GM12878 (cell line): ENCODE measurements around the gene SLC25A44. TPM values are rescaled to one million over a fixed set of nuclear protein-coding genes. Genes with fewer than 3 reads are reported as not detected.

Experiments used
- ATF2 ChIP-seq: IDR thresholded peaks from 2 replicates; pipeline ENCODE4 v1.6.1; 2012; ENCODE audit warnings: low read length, inconsistent platforms
- BRCA1 ChIP-seq: IDR thresholded peaks from 2 replicates; pipeline ENCODE4 v1.6.1; 2011; ENCODE audit warnings: low read depth, low read length, improper control_type of control experiment
- CHD1 ChIP-seq: IDR thresholded peaks from 2 replicates; pipeline ENCODE4 v1.6.1; 2012; ENCODE audit warnings: low read depth, low read length, improper control_type of control experiment
- CHD2 ChIP-seq: IDR thresholded peaks from 2 replicates; pipeline ENCODE4 v1.6.1; 2011; ENCODE audit warnings: low read depth, low read length, improper control_type of control experiment, borderline replicate concordance
- CREB1 ChIP-seq: IDR thresholded peaks from 2 replicates; pipeline ENCODE4 v1.6.1; 2012; ENCODE audit warnings: low read depth, mild to moderate bottlenecking, inconsistent platforms
- CREM ChIP-seq: IDR thresholded peaks from 2 replicates; pipeline ENCODE4 v1.6.1; 2014; ENCODE audit warnings: antibody characterized with exemption, low read depth
- EED ChIP-seq: sonication (generic); IDR thresholded peaks from 2 replicates; pipeline ENCODE4 v1.6.1; 2016; ENCODE audit warnings: antibody characterized with exemption, low read depth
- FOXM1 ChIP-seq: IDR thresholded peaks from 2 replicates; pipeline ENCODE4 v1.6.1; 2012; ENCODE audit warnings: low read depth, mild to moderate bottlenecking, inconsistent platforms, low read length, moderate library complexity
- IRF4 ChIP-seq: IDR thresholded peaks from 2 replicates; pipeline ENCODE4 v1.6.1; 2011; ENCODE audit warnings: low read depth, low read length
- MLLT1 ChIP-seq: fragments of 450-650 bp; IDR thresholded peaks from 2 replicates; pipeline ENCODE4 v1.6.1; 2016; ENCODE audit warnings: mild to moderate bottlenecking
- MTA2 ChIP-seq: fragments of 450-650 bp; IDR thresholded peaks from 2 replicates; pipeline ENCODE4 v1.6.1; 2016; ENCODE audit warnings: low read depth, mild to moderate bottlenecking, moderate library complexity
- MXI1 ChIP-seq: fragments of 150-350 bp; IDR thresholded peaks from 2 replicates; pipeline ENCODE4 v1.6.1; 2011; ENCODE audit warnings: low read depth, mild to moderate bottlenecking, inconsistent platforms, low read length, improper control_type of control experiment
- NR2F1 ChIP-seq: fragments of 450-650 bp; conservative IDR thresholded peaks from 2 replicates; pipeline ENCODE4 v1.6.1; 2017; ENCODE audit warnings: mild to moderate bottlenecking
- POU2F2 ChIP-seq: IDR thresholded peaks from 3 replicates; pipeline ENCODE4 v1.6.1; 2011; ENCODE audit warnings: low read depth, mild to moderate bottlenecking, low read length, borderline replicate concordance
- RAD21 ChIP-seq: IDR thresholded peaks from 2 replicates; pipeline ENCODE4 v1.6.1; 2011; ENCODE audit warnings: mild to moderate bottlenecking, low read depth, low read length, moderate library complexity; ENCODE audit not compliant: insufficient read depth
- REST ChIP-seq: IDR thresholded peaks from 2 replicates; pipeline ENCODE4 v1.6.1; 2012; ENCODE audit warnings: mild to moderate bottlenecking, low read depth, low read length
- RFX5 ChIP-seq: IDR thresholded peaks from 2 replicates; pipeline ENCODE4 v1.6.1; 2011; ENCODE audit warnings: low read depth, low read length, improper control_type of control experiment
- SMAD1 ChIP-seq: fragments of 450-650 bp; IDR thresholded peaks from 2 replicates; pipeline ENCODE4 v1.6.1; 2018; ENCODE audit warnings: mild to moderate bottlenecking, low read depth; ENCODE audit not compliant: partially characterized antibody
- SP1 ChIP-seq: IDR thresholded peaks from one replicate; pipeline ENCODE4 v1.6.1; 2011; ENCODE audit warnings: low read depth, low read length
- TAF1 ChIP-seq: IDR thresholded peaks from 2 replicates; pipeline ENCODE4 v1.6.1; 2011; ENCODE audit warnings: mild to moderate bottlenecking, low read depth, low read length, borderline replicate concordance
- WRNIP1 ChIP-seq: IDR thresholded peaks from 2 replicates; pipeline ENCODE4 v1.6.1; 2011; ENCODE audit warnings: low read depth, low read length, improper control_type of control experiment, borderline replicate concordance
- ZNF384 ChIP-seq: IDR thresholded peaks from 2 replicates; pipeline ENCODE4 v1.6.1; 2012; ENCODE audit warnings: low read depth, mild to moderate bottlenecking, low read length, improper control_type of control experiment, borderline replicate concordance
- polyA plus RNA-seq, 11 experiments: library from polyadenylated mRNA; depleted of rRNA in 4 of 11; unstranded in 6 of 11; stranded (reverse) in 5 of 11; fragments of >200 nt; fragmentation: Nextera tagmentation in 4 of 11; fragmentation: Illumina TruSeq in 1 of 11; extraction: Ambion mirVana in 4 of 11; extraction: Trizol in 1 of 11; gene quantifications; 1 replicate in 1 of 11; 2 replicates in 10 of 11; pipeline versions ENCODE4 v1.2.1 to v1.2.3, GENCODE V29; 2011 to 2016; ENCODE audit warnings: inconsistent platforms in 2 of 11, missing spikeins in 2 of 11, low read depth in 1 of 11
- total RNA-seq, 4 experiments: library from RNA; depleted of rRNA in 3 of 4; stranded (reverse); fragments of >200 nt in 3 of 4; fragmentation: Illumina TruSeq in 1 of 4; extraction: Trizol in 1 of 4; gene quantifications; 2 replicates each; pipeline versions ENCODE4 v1.2.1 to v1.2.3, GENCODE V29; 2013 to 2021
- TF ChIP-seq, protein P1 (sequence below): IDR thresholded peaks from 2 replicates; pipeline ENCODE4 v1.6.1; 2011; ENCODE audit warnings: low read depth, mild to moderate bottlenecking, low read length, moderate library complexity, borderline replicate concordance; ENCODE audit errors: extremely low read depth

SLC25A44 gene
- total and polyA plus RNA-seq, 10 of the 15 experiments (the other 5 are each of a cell fraction or from before 2014, with no cell fraction given) = 7.1 to 43.3 (median 30.4) TPM

GRCh38 chr1:156154317-156154749, 39.6 kb upstream of the SLC25A44 start (continued):
- TF ChIP-seq MLLT1 = peak; percentile 45
- TF ChIP-seq ZNF384 = no peak
- TF ChIP-seq NR2F1 = peak; percentile 47; the same call in 1 of the 2 replicates
- 0 out of 2 replicates have a peak, but pooled peaks have one; percentile 39 for TF ChIP-seq TAF1
- TF ChIP-seq SP1 = peak; percentile 15
- TF ChIP-seq BRCA1 = no peak
- TF ChIP-seq CHD2 = peak; percentile 40; the same call in 1 of the 2 replicates
- TF ChIP-seq CREM = no peak
- TF ChIP-seq SMAD1 = peak; percentile 47
- TF ChIP-seq CREB1 = no peak
- TF ChIP-seq FOXM1 = no peak
- no peak for TF ChIP-seq ATF2
- no peak for TF ChIP-seq MXI1
- TF ChIP-seq RAD21 = no peak
- TF ChIP-seq RFX5 = no peak
- TF ChIP-seq IRF4 = no peak
- peak; percentile 13; the same call in 1 of the 3 replicates for TF ChIP-seq POU2F2
- TF ChIP-seq, protein P1, sequence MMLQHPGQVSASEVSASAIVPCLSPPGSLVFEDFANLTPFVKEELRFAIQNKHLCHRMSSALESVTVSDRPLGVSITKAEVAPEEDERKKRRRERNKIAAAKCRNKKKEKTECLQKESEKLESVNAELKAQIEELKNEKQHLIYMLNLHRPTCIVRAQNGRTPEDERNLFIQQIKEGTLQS = no peak
- TF ChIP-seq CHD1 = no peak
- no peak for TF ChIP-seq REST
- no peak for TF ChIP-seq WRNIP1
- TF ChIP-seq MTA2 = peak; percentile 34; the same call in 1 of the 2 replicates
- peak; percentile 39; the same call in 1 of the 2 replicates for TF ChIP-seq EED
